ENCODE measurements around the gene THAP7.
"Not testable (repeated sequence)": the region's sequence is repeated elsewhere in the genome, so short reads cannot be mapped to it uniquely, and the experiment has no call there.

The THAP7 gene, protein sequence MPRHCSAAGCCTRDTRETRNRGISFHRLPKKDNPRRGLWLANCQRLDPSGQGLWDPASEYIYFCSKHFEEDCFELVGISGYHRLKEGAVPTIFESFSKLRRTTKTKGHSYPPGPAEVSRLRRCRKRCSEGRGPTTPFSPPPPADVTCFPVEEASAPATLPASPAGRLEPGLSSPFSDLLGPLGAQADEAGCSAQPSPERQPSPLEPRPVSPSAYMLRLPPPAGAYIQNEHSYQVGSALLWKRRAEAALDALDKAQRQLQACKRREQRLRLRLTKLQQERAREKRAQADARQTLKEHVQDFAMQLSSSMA

DNA sequence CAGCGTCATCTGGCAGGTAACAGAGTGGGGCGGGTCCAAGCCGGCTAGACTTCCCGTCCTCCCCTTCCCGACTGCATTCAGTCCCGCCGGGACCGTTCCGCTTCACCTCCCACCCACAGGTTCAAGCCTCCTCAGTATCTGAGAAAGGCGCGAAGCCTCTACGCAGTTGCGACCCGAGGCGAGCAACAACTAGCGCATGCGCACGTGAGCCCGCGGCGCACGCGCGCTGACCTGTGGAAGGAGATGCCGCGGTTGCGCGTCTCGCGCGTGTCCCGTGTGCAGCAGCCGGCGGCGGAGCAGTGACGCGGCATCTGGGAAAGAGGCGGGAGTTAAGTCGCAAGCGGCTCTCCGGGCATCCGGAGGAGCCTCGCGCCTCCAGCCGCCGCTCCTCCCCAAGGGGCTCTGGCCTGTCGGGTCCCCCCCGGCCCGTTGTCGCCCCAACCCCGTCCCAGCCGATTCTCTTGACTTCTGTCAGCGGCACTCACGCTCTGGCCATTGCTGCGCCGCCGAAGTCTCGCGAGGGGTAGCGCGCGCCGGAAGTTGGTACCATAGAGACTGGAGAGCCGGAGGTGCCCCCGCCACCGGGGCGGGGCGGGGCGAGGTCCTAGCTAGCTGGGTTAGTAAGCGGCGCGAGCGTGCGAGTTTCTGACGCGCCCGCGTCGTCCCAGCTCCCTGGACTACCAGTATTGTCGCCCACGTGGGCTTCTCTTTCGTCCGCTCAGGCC lies at the start of gene THAP7:
TSS of gene THAP7 (minus strand) at position 518 of the 725 bp plus-strand sequence. CDS start at position 311, 207 bp downstream.
- TF ChIP-seq, protein P1, sequence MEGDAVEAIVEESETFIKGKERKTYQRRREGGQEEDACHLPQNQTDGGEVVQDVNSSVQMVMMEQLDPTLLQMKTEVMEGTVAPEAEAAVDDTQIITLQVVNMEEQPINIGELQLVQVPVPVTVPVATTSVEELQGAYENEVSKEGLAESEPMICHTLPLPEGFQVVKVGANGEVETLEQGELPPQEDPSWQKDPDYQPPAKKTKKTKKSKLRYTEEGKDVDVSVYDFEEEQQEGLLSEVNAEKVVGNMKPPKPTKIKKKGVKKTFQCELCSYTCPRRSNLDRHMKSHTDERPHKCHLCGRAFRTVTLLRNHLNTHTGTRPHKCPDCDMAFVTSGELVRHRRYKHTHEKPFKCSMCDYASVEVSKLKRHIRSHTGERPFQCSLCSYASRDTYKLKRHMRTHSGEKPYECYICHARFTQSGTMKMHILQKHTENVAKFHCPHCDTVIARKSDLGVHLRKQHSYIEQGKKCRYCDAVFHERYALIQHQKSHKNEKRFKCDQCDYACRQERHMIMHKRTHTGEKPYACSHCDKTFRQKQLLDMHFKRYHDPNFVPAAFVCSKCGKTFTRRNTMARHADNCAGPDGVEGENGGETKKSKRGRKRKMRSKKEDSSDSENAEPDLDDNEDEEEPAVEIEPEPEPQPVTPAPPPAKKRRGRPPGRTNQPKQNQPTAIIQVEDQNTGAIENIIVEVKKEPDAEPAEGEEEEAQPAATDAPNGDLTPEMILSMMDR (conservative IDR thresholded peaks at IDR 0.05; ENCODE audit: control insufficient read depth, insufficient read depth, low read depth, low read length): no peak

DNA sequence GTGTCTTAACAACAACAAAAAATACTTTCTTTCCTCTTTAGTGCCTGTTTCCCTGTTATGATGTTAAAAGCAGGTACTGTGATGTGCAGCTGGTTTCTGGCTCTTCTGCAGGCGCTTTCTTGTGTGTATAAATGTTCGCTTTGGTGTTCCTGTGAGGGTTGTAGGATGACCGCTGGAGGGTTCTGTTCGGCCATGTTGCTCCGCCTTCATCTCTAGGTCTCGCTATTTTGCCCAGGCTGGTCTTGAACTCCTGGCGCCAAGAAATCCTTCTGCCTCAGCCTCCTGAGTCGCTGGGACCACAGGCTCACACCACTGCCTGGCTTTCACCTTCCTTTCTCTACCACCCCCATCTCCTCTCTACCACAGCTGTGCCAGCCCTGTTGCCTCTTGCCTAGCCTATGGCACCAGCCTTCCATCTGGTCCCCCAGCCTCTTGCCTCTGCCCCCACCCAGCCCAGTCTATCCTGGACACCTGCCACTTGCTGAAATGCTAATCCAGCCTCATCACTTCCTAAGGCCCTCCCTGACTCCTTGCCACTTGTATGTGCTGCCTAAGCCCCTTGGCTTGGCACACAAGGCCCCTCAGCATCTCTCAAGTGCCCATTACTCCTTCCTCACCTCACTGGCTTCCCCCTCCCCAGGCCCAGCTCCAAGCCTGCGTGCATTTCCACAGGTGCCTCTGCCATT lies 49.4 kb upstream of the THAP7 start:
- no peak overlapping the region for H3K4me3 ChIP-seq (ENCODE audit: control insufficient read depth, low read depth, low read length)
- DNase-seq (ENCODE audit: low read depth): no peak
- TF ChIP-seq, protein P1 (conservative IDR thresholded peaks at IDR 0.05; ENCODE audit: control insufficient read depth, insufficient read depth, low read depth, low read length): no peak

More for the DNA sequence above, at the start of gene THAP7:
- peak within 1 kb of the TSS; percentile 85 for H3K4me3 ChIP-seq (ENCODE audit: control insufficient read depth, low read depth, low read length)
- peak; percentile 90 for DNase-seq (ENCODE audit: low read depth)

DNA sequence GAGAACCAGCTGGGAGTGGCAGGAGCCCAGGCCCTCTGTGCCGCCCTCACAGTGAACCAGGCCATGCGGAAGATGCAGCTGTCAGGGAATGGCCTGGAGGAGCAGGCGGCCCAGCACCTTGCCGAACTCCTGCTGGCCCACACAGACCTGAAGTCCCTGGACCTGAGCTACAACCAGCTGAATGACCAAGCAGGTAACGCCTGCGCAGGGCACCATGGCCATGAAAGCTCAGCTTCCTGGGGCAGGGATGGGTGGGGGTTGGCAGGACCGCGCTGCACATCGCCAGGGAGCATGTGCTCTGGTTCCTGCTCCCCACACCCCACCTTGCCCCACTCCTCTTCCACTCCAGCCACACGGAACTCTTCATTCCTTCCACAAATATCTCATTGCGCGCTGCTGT lies 47.0 kb upstream of the THAP7 start:
- H3K4me3 ChIP-seq (ENCODE audit: control insufficient read depth, low read depth, low read length); DNase-seq (ENCODE audit: low read depth): not testable (repeated sequence)

DNA sequence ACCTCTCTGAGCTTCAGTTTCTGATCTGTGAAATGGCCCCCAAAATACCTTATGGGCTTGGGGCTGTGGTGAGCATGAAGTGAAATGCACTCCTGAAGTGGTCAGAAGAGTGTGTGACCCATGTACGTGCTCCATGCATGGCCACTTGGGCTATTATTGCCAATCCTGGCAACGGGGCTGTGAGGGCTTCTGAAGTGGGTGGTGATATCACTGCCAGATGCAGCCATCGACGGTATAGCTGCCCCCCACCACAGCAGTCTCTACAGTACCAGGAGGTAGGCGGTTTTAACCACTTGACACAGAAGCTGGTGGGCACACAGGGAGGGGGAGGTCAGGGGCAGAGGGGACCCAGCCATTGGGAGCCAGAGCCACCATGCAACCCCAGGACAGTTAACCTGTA lies 46.5 kb upstream of the THAP7 start:
- not testable (repeated sequence) for DNase-seq (ENCODE audit: low read depth)

DNA sequence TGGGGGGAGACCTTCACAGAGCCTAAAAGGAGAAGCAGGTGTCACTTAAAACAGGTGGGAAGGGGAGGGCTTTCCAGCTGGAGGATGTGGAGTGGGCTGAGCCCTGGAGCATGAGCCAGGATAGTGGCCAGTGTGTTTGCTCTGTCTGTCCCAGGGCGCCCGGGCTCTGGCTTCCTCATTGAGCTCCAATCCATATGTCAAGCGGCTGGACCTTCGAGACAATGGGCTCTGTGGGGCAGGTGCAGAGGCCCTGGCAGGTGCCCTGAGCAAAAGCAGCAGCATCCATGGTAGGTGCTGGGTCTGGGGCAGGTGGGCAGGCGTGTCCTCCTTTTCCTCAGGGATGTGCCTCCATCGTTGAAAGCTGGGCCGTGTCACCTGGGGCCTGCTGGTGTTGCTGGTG lies 45.8 kb upstream of the THAP7 start:
- no peak for DNase-seq (ENCODE audit: low read depth)
- TF ChIP-seq, protein P1 (conservative IDR thresholded peaks at IDR 0.05; ENCODE audit: control insufficient read depth, insufficient read depth, low read depth, low read length): no peak
- no peak overlapping the region for H3K4me3 ChIP-seq (ENCODE audit: control insufficient read depth, low read depth, low read length)

More for the DNA sequence above, 46.5 kb upstream of the THAP7 start:
- not testable (repeated sequence) for H3K4me3 ChIP-seq (ENCODE audit: control insufficient read depth, low read depth, low read length)

DNA sequence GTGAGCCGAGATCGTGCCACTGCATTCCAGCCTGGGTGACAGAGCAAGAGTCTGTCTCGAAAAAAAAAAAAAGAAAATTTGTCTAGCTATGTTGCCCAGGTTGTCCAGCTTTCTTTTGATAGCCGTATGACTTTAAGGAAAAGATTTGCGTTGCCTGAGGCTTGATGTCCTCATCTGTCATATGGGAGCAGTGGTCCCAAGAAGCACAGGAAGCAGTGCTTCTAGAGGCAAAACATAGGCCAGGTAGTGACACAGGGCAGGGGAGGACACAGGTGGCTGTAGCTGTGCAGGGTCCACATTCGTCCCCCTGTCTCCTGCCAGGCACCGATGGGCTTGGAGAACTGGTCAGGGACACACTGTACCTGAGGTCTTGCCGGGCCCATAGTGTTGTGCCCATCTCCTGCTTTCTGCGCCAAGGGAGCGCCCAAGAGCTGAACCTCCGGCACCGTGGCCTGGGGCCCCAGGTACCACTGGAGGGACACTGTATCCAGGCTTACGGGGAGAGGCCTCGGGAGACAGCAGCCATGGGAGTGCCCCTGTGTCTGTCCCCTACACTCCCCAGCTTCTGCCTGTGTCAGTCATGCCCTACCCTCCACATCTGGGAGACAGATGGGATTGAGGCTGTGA lies 45.2 kb upstream of the THAP7 start:
- no peak overlapping the region for H3K4me3 ChIP-seq (ENCODE audit: control insufficient read depth, low read depth, low read length)
- TF ChIP-seq, protein P1 (conservative IDR thresholded peaks at IDR 0.05; ENCODE audit: control insufficient read depth, insufficient read depth, low read depth, low read length): no peak
- DNase-seq (ENCODE audit: low read depth): no peak

DNA sequence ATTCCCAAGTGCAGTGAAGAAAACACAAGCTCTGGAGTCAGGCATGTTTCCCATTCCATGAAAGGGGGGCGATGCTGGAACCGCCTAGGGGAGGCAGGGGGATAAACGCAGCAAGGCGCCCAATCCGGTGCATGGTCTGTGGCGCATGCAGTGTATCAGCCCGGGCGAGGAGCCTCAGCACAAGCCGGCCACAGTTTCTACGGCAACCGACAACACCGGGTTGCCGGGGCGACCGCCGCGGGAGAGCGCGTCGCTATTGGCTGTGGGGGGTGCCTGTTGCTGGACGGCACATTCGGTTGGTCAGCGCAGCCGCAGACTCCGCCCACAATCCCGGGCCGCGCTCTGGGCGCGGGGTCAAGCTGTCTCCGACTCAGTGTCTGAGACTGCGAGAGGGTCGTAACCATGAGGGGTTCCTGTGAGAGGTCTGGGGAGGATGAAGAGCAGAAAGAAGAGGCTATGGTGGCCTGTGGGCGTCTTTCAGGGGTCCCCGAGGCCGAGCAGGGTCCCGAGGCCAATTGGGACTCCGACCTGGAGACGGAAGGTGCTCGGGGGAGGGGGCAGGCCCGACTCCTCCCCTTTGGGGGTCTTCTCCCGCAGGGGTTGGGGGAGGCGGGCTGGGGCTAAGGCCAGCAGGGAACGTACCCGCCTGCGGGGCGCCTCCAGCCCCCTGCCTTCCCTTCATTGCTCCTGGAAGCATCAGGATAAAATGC lies 43.8 kb upstream of the THAP7 start, which contains the start of gene LRRC74B:
TSS of gene LRRC74B (plus strand) at position 362 of the 710 bp plus-strand sequence. CDS start at position 403, 41 bp downstream.
- TF ChIP-seq, protein P1 (conservative IDR thresholded peaks at IDR 0.05; ENCODE audit: control insufficient read depth, insufficient read depth, low read depth, low read length): no peak
- H3K4me3 ChIP-seq (ENCODE audit: control insufficient read depth, low read depth, low read length): peak within 1 kb of the TSS; percentile 45
- DNase-seq (ENCODE audit: low read depth): peak; percentile 85

Measured in fibroblast of mammary gland (primary cell).